NCI-H1930 (cell line): ENCODE data around the gene DNAJB13.

ENCODE experiments used
- DNase-seq, 2 experiments: peaks; one replicate each; lab custom pipeline; 2025; lab: John Stamatoyannopoulos, UW

DNAJB13 gene

GRCh38 chr11:73951797-73952196 lies 971 bp downstream of the DNAJB13 start:
- DNase-seq: no peak

- DNase-seq: no peak
These were observed 6.2 kb downstream of the DNAJB13 start for GRCh38 chr11:73956876-73957653.

- no peak for DNase-seq
These were observed 7.0 kb downstream of the DNAJB13 start for GRCh38 chr11:73957654-73958361.

GRCh38 chr11:73958521-73959141 lies 7.8 kb downstream of the DNAJB13 start:
- DNase-seq: no peak

GRCh38 chr11:73961321-73961720 lies 10.5 kb downstream of the DNAJB13 start:
- DNase-seq: no peak

GRCh38 chr11:73962101-73962705 lies 11.4 kb downstream of the DNAJB13 start:
- no peak for DNase-seq

GRCh38 chr11:73963861-73964260 lies 13.0 kb downstream of the DNAJB13 start:
- no peak for DNase-seq

- no peak for DNase-seq
These were observed 14.4 kb downstream of the DNAJB13 start for GRCh38 chr11:73965076-73965763.

- no peak for DNase-seq
These were observed 14.9 kb downstream of the DNAJB13 start for GRCh38 chr11:73965764-73966121.

GRCh38 chr11:73968356-73968966 lies 17.6 kb downstream of the DNAJB13 start:
- DNase-seq: no peak

GRCh38 chr11:73969091-73969490 lies 18.3 kb downstream of the DNAJB13 start:
- DNase-seq: no peak

- no peak for DNase-seq
These were observed 19.4 kb downstream of the DNAJB13 start for GRCh38 chr11:73969991-73970800.

GRCh38 chr11:73971175-73971719 lies 20.4 kb downstream of the DNAJB13 start:
- no peak for DNase-seq

- DNase-seq: no peak
These were observed 21.4 kb downstream of the DNAJB13 start for GRCh38 chr11:73972187-73972586.

GRCh38 chr11:73972620-73973449 lies 22.0 kb downstream of the DNAJB13 start:
- no peak for DNase-seq

GRCh38 chr11:73974604-73975478 lies 24.0 kb downstream of the DNAJB13 start:
- no peak for DNase-seq

- no peak for DNase-seq
These were observed 24.6 kb downstream of the DNAJB13 start for GRCh38 chr11:73975479-73975757.

- DNase-seq: no peak
These were observed 25.8 kb downstream of the DNAJB13 start for GRCh38 chr11:73976451-73977151.
